ENCODE data around the gene PAMR1.

- TF ChIP-seq POLR2A (IDR thresholded peaks at IDR 0.05; ENCODE audit: low read length): no peak
- TF ChIP-seq GATA1 (IDR thresholded peaks at IDR 0.05; ENCODE audit: low read depth, low read length): no peak
Observed at GRCh38 chr11:35514481-35514880, 10.9 kb downstream of the PAMR1 start.

Data from erythroblast (primary cell).